Esophagus muscularis mucosa (tissue), 4 donors: Measurements from ENCODE around the gene DNAH9. TPM values are rescaled to one million over a fixed set of nuclear protein-coding genes. Genes with fewer than 3 reads are reported as not detected.

Source experiments
- DNase-seq: peaks from one replicate; pipeline ENCODE4 v3.0.0-alpha.2; 2017; ENCODE audit errors: extremely low spot score
- H3K27ac ChIP-seq, 4 donors: fragments of 200-600 bp; sonication (generic); replicated peaks in 1 of 4; 1 replicate in 3 of 4; 2 replicates in 1 of 4; pipeline ENCODE4 v1.5.1; 2016 to 2019; ENCODE audit warnings: mild to moderate bottlenecking in 1 of 4
- H3K27me3 ChIP-seq, 4 donors: fragments of 200-600 bp; sonication (generic); one replicate each; pipeline versions ENCODE4 v1.5.1 to v1.6.0; 2016 to 2019
- H3K36me3 ChIP-seq, 4 donors: fragments of 200-600 bp; sonication (generic); one replicate each; pipeline ENCODE4 v1.5.1; 2016 to 2019
- H3K4me1 ChIP-seq, 4 donors: fragments of 200-600 bp; sonication (generic); one replicate each; pipeline ENCODE4 v1.5.1; 2016 to 2019
- H3K4me3 ChIP-seq, 4 donors: fragments of 200-600 bp; sonication (generic); 1 replicate in 2 of 4; 2 replicates in 2 of 4; pipeline ENCODE4 v1.5.1; 2016 to 2019; ENCODE audit warnings: mild to moderate bottlenecking in 4 of 4, moderate library complexity in 1 of 4
- H3K9me3 ChIP-seq, 4 donors: fragments of 200-600 bp; sonication (generic); 1 replicate in 3 of 4; 2 replicates in 1 of 4; pipeline ENCODE4 v1.5.1; 2016 to 2019
- CTCF ChIP-seq, 3 experiments: fragments of 200-600 bp in 2 of 3; fragments of 450-650 bp in 1 of 3; sonication (generic) in 2 of 3; IDR thresholded peaks; one replicate each; pipeline ENCODE4 v1.5.1; 2017 to 2019; ENCODE audit warnings: antibody characterized with exemption in 3 of 3, mild to moderate bottlenecking in 2 of 3, moderate library complexity in 1 of 3
- EP300 ChIP-seq: sonication (generic); formaldehyde crosslinking; IDR thresholded peaks from one replicate; pipeline ENCODE4 v1.6.1; 2017; ENCODE audit warnings: antibody characterized with exemption
- POLR2A ChIP-seq: fragments of 450-650 bp; IDR thresholded peaks from one replicate; pipeline ENCODE4 v1.6.1; 2017; ENCODE audit warnings: antibody characterized with exemption, moderate library complexity, mild to moderate bottlenecking, low read depth
- POLR2AphosphoS5 ChIP-seq, 2 donors: sonication (generic); formaldehyde crosslinking; IDR thresholded peaks; one replicate each; pipeline ENCODE4 v1.6.1; 2017; ENCODE audit warnings: antibody characterized with exemption in 2 of 2
- WGBS: methylation state at CpG from one replicate; pipeline ENCODE4 v1.1.5; 2018; 5-methylcytosine and 5-hydroxymethylcytosine counted together
- intact Hi-C: fragments of 100-400 bp; cut with DNase I; formaldehyde crosslinking; loops from one replicate; pipeline ENCODE4 v1.15.1; 2023
- total RNA-seq, 4 donors: library from RNA; depleted of rRNA; stranded (reverse); fragments of >200 nt; gene quantifications; one replicate each; pipeline versions ENCODE4 v1.1.0 to v1.2.1, GENCODE V29; 2016

DNAH9 gene
- total RNA-seq, 4 donors from 2014 or later: under 0.01 to 0.92 TPM; not detected in 2

GRCh38 chr17:11880714-11881113 lies 282.4 kb downstream of the DNAH9 start:
- TF ChIP-seq POLR2AphosphoS5 (IDR thresholded peaks at IDR 0.05): no peak
- no peak for TF ChIP-seq POLR2A
- peak in 1 of 3 experiments; percentile 22 for TF ChIP-seq CTCF (IDR thresholded peaks at IDR 0.05)
- TF ChIP-seq EP300: no peak
- intact Hi-C loops: no loop called here
- DNase-seq: no peak
- no peak overlapping the region for H3K27ac ChIP-seq
- H3K4me1 ChIP-seq: no peaks in the 10 kb centered on the region
- no peaks in the 10 kb centered on the region for H3K9me3 ChIP-seq
- WGBS: 46% methylated on average over 5 of the region's 5 CpGs
- no peaks in the 10 kb centered on the region for H3K27me3 ChIP-seq
- no peak overlapping the region for H3K4me3 ChIP-seq
- H3K36me3 ChIP-seq: no peaks in the 10 kb centered on the region

- TF ChIP-seq POLR2A (no peak), POLR2AphosphoS5 (IDR thresholded peaks at IDR 0.05) (no peak), CTCF (IDR thresholded peaks at IDR 0.05) (no peak), EP300 (no peak)
Observed at GRCh38 chr17:11882716-11883115, 284.4 kb downstream of the DNAH9 start.

GRCh38 chr17:11885051-11885450 lies 286.8 kb downstream of the DNAH9 start:
- TF ChIP-seq POLR2A (no peak), CTCF (IDR thresholded peaks at IDR 0.05) (no peak), POLR2AphosphoS5 (IDR thresholded peaks at IDR 0.05) (no peak), EP300 (no peak)
- no peak for DNase-seq
- Histone ChIP-seq H3K4me1 (no peaks in the 10 kb centered on the region), H3K27ac (no peak overlapping the region), H3K27me3 (no peaks in the 10 kb centered on the region), H3K36me3 (no peaks in the 10 kb centered on the region), H3K9me3 (no peaks in the 10 kb centered on the region), H3K4me3 (no peak overlapping the region)
- intact Hi-C loops: no loop called here
- 56% methylated on average over 2 of the region's 2 CpGs for WGBS

More at GRCh38 chr17:11882716-11883115, 284.4 kb downstream of the DNAH9 start:
- intact Hi-C loops: no loop called here
- Histone ChIP-seq H3K9me3 (no peaks in the 10 kb centered on the region), H3K36me3 (no peaks in the 10 kb centered on the region), H3K4me1 (no peaks in the 10 kb centered on the region), H3K27ac (no peak overlapping the region), H3K27me3 (no peaks in the 10 kb centered on the region), H3K4me3 (no peak overlapping the region)
- no peak for DNase-seq
- WGBS: 63% methylated on average over 3 of the region's 3 CpGs

- H3K36me3 ChIP-seq: no peaks in the 10 kb centered on the region
- H3K27ac ChIP-seq: no peak overlapping the region
- TF ChIP-seq EP300 (no peak), CTCF (IDR thresholded peaks at IDR 0.05) (no peak), POLR2AphosphoS5 (IDR thresholded peaks at IDR 0.05) (no peak), POLR2A (no peak)
- 71% methylated on average over 5 of the region's 5 CpGs for WGBS
- no peaks in the 10 kb centered on the region for H3K4me1 ChIP-seq
- DNase-seq: no peak
- H3K27me3 ChIP-seq: no peaks in the 10 kb centered on the region
- intact Hi-C loops: no loop called here
- no peak overlapping the region for H3K4me3 ChIP-seq
- no peaks in the 10 kb centered on the region for H3K9me3 ChIP-seq
Observed at GRCh38 chr17:11889266-11889665, 291.0 kb downstream of the DNAH9 start.

- TF ChIP-seq POLR2A (no peak), CTCF (IDR thresholded peaks at IDR 0.05) (no peak), POLR2AphosphoS5 (IDR thresholded peaks at IDR 0.05) (no peak), EP300 (no peak)
- no peak overlapping the region for H3K4me3 ChIP-seq
- intact Hi-C loops: no loop called here
- 92% methylated on average over 4 of the region's 4 CpGs for WGBS
- no peaks in the 10 kb centered on the region for H3K9me3 ChIP-seq
- H3K27ac ChIP-seq: no peak overlapping the region
- H3K27me3 ChIP-seq: no peaks in the 10 kb centered on the region
- H3K36me3 ChIP-seq: no peaks in the 10 kb centered on the region
- no peak for DNase-seq
- H3K4me1 ChIP-seq: no peaks in the 10 kb centered on the region
Observed at GRCh38 chr17:11893862-11894261, 295.6 kb downstream of the DNAH9 start.
